Large intestine (tissue), 3 donors: ENCODE data around the gene CACNA1D. TPM values are rescaled to one million over a fixed set of nuclear protein-coding genes. Genes with fewer than 3 reads are reported as not detected.

Experiments
- DNase-seq, 2 donors: peaks; one replicate each; pipeline versions ENCODE4 v3.0.0 to v3.0.0-alpha.2; 2013
- H3K27ac ChIP-seq: one replicate; pipeline ENCODE4 v1.5.1; 2013; ENCODE audit warnings: low read length
- H3K27me3 ChIP-seq: 2 replicates; pipeline ENCODE4 v1.6.1; 2013; ENCODE audit warnings: low read length; ENCODE audit not compliant: control insufficient read depth, insufficient read depth
- H3K36me3 ChIP-seq: 2 replicates; pipeline ENCODE4 v1.6.1; 2013; ENCODE audit warnings: low read length; ENCODE audit not compliant: control insufficient read depth, insufficient read depth
- H3K4me1 ChIP-seq: one replicate; pipeline ENCODE4 v1.6.1; 2013; ENCODE audit warnings: low read length; ENCODE audit not compliant: control insufficient read depth, insufficient read depth
- H3K4me3 ChIP-seq: one replicate; pipeline ENCODE4 v1.5.1; 2013; ENCODE audit warnings: low read length
- H3K9me3 ChIP-seq: one replicate; pipeline ENCODE4 v1.6.1; 2013; ENCODE audit warnings: mild to moderate bottlenecking, low read depth, low read length, moderate library complexity; ENCODE audit not compliant: control insufficient read depth
- WGBS: methylation state at CpG from one replicate; pipeline ENCODE4 v1.1.5; 2013; ENCODE audit warnings: low lambda C conversion rate; ENCODE audit not compliant: insufficient coverage; 5-methylcytosine and 5-hydroxymethylcytosine counted together
- polyA plus RNA-seq: library from polyadenylated mRNA; unstranded; fragments of 120-200 nt; gene quantifications from one replicate; pipeline ENCODE4 v1.2.1, GENCODE V29; 2013

Gene CACNA1D
- polyA plus RNA-seq, 1 donor: 58.2 TPM

GRCh38 chr3:53826048-53826447 is 331.6 kb downstream of the CACNA1D start:
- Histone ChIP-seq H3K27me3 (no peaks in the 10 kb centered on the region), H3K9me3 (peaks cover 6% of the 10 kb centered on the region), H3K36me3 (peaks cover 14% of the 10 kb centered on the region), H3K4me1 (peaks cover 5% of the 10 kb centered on the region), H3K4me3 (no peak overlapping the region), H3K27ac (no peak overlapping the region)
- WGBS: no CpG with 5 or more reads among the region's 1 CpG
- DNase-seq: no peak

- Histone ChIP-seq H3K27me3 (no peaks in the 10 kb centered on the region), H3K27ac (no peak overlapping the region), H3K9me3 (peaks cover 3% of the 10 kb centered on the region), H3K4me3 (no peak overlapping the region), H3K36me3 (peaks cover 6% of the 10 kb centered on the region), H3K4me1 (peaks cover 5% of the 10 kb centered on the region)
- no peak for DNase-seq
- no CpG with 5 or more reads among the region's 1 CpG for WGBS
Observed at GRCh38 chr3:53828581-53828980, 334.2 kb downstream of the CACNA1D start.

GRCh38 chr3:53829605-53830004 is 335.2 kb downstream of the CACNA1D start:
- 88% methylated on average over 1 of the region's 2 CpGs for WGBS
- H3K4me3 ChIP-seq: no peak overlapping the region
- no peak overlapping the region for H3K27ac ChIP-seq
- peaks cover 9% of the 10 kb centered on the region for H3K36me3 ChIP-seq
- H3K27me3 ChIP-seq: no peaks in the 10 kb centered on the region
- H3K4me1 ChIP-seq: no peaks in the 10 kb centered on the region
- no peaks in the 10 kb centered on the region for H3K9me3 ChIP-seq
- DNase-seq: no peak

GRCh38 chr3:53830944-53831343 is 336.5 kb downstream of the CACNA1D start:
- peaks cover 15% of the 10 kb centered on the region for H3K36me3 ChIP-seq
- no CpG with 5 or more reads among the region's 6 CpGs for WGBS
- H3K4me3 ChIP-seq: no peak overlapping the region
- H3K27me3 ChIP-seq: no peaks in the 10 kb centered on the region
- H3K4me1 ChIP-seq: no peaks in the 10 kb centered on the region
- H3K27ac ChIP-seq: no peak overlapping the region
- H3K9me3 ChIP-seq: no peaks in the 10 kb centered on the region
- DNase-seq: no peak

- no peaks in the 10 kb centered on the region for H3K4me1 ChIP-seq
- DNase-seq: no peak
- peaks cover 27% of the 10 kb centered on the region for H3K36me3 ChIP-seq
- no peaks in the 10 kb centered on the region for H3K9me3 ChIP-seq
- H3K27me3 ChIP-seq: no peaks in the 10 kb centered on the region
- WGBS: no CpG with 5 or more reads among the region's 9 CpGs
- no peak overlapping the region for H3K27ac ChIP-seq
- H3K4me3 ChIP-seq: no peak overlapping the region
Observed at GRCh38 chr3:53833053-53833645, 338.7 kb downstream of the CACNA1D start.

- Histone ChIP-seq H3K36me3 (peaks cover 32% of the 10 kb centered on the region), H3K9me3 (no peaks in the 10 kb centered on the region), H3K4me3 (no peak overlapping the region), H3K4me1 (no peaks in the 10 kb centered on the region), H3K27me3 (no peaks in the 10 kb centered on the region), H3K27ac (no peak overlapping the region)
- no CpG with 5 or more reads among the region's 5 CpGs for WGBS
- DNase-seq: no peak
Observed at GRCh38 chr3:53833700-53834099, 339.3 kb downstream of the CACNA1D start.

- no peaks in the 10 kb centered on the region for H3K4me1 ChIP-seq
- no peak overlapping the region for H3K27ac ChIP-seq
- no peak for DNase-seq
- H3K9me3 ChIP-seq: no peaks in the 10 kb centered on the region
- WGBS: 100% methylated on average over 2 of the region's 6 CpGs
- peaks cover 36% of the 10 kb centered on the region for H3K36me3 ChIP-seq
- no peaks in the 10 kb centered on the region for H3K27me3 ChIP-seq
- no peak overlapping the region for H3K4me3 ChIP-seq
Observed at GRCh38 chr3:53834429-53835095, 340.2 kb downstream of the CACNA1D start.

- Histone ChIP-seq H3K27ac (no peak overlapping the region), H3K36me3 (peaks cover 34% of the 10 kb centered on the region), H3K9me3 (no peaks in the 10 kb centered on the region), H3K27me3 (no peaks in the 10 kb centered on the region), H3K4me3 (no peak overlapping the region), H3K4me1 (no peaks in the 10 kb centered on the region)
- no CpG with 5 or more reads among the region's 1 CpG for WGBS
- no peak for DNase-seq
Observed at GRCh38 chr3:53835257-53835656, 340.8 kb downstream of the CACNA1D start.

- no peak for DNase-seq
- Histone ChIP-seq H3K27ac (no peak overlapping the region), H3K4me3 (no peak overlapping the region), H3K4me1 (peaks cover 5% of the 10 kb centered on the region), H3K9me3 (no peaks in the 10 kb centered on the region), H3K27me3 (no peaks in the 10 kb centered on the region), H3K36me3 (peaks cover 30% of the 10 kb centered on the region)
- no CpG with 5 or more reads among the region's 9 CpGs for WGBS
Observed at GRCh38 chr3:53836084-53836872, 341.9 kb downstream of the CACNA1D start.

- Histone ChIP-seq H3K36me3 (peaks cover 30% of the 10 kb centered on the region), H3K9me3 (no peaks in the 10 kb centered on the region), H3K4me3 (no peak overlapping the region), H3K27ac (no peak overlapping the region), H3K27me3 (no peaks in the 10 kb centered on the region), H3K4me1 (peaks cover 13% of the 10 kb centered on the region)
- no peak for DNase-seq
- WGBS: no CpG with 5 or more reads among the region's 10 CpGs
Observed at GRCh38 chr3:53837331-53837730, 342.9 kb downstream of the CACNA1D start.
